HFFc6 (cell line): ENCODE data around the gene TGFB2. TPM values are rescaled to one million over a fixed set of nuclear protein-coding genes. Genes with fewer than 3 reads are reported as not detected.

ENCODE experiments used
- DNase-seq: peaks from one replicate; pipeline ENCODE4 v3.0.0-alpha.2; 2018
- H3K27ac Mint-ChIP-seq: 2 replicates; pipeline ENCODE4 v1.8.0; 2020; ENCODE audit warnings: mild to moderate bottlenecking, mixed read lengths
- H3K27me3 Mint-ChIP-seq: 2 replicates; pipeline ENCODE4 v1.8.0; 2021; ENCODE audit warnings: mild to moderate bottlenecking, moderate library complexity, mixed read lengths; ENCODE audit not compliant: insufficient read depth
- H3K36me3 Mint-ChIP-seq: 2 replicates; pipeline ENCODE4 v1.8.0; 2021; ENCODE audit warnings: low read depth, mixed read lengths
- H3K4me1 Mint-ChIP-seq: 2 replicates; pipeline ENCODE4 v1.8.0; 2020; ENCODE audit warnings: low read depth, mixed read lengths
- H3K4me3 Mint-ChIP-seq: 2 replicates; pipeline ENCODE4 v1.8.0; 2020; ENCODE audit warnings: mild to moderate bottlenecking, moderate library complexity, mixed read lengths
- H3K9me3 Mint-ChIP-seq: 2 replicates; pipeline ENCODE4 v1.8.0; 2020; ENCODE audit warnings: mild to moderate bottlenecking, mixed read lengths
- CTCF ChIP-seq: fragments of 200-600 bp; sonication (generic); IDR thresholded peaks from 2 replicates; pipeline ENCODE4 v1.5.0; 2021; ENCODE audit warnings: antibody characterized with exemption, mild to moderate bottlenecking
- total RNA-seq, 6 experiments: library from RNA; stranded (reverse); fragmentation: NEBNext Ultra II Directional; extraction: Animal tissue kit (Norgen Biotek cat#: 25700); gene quantifications; 2 replicates in 1 of 6; 3 replicates in 5 of 6; pipeline ENCODE4 v1.2.3, GENCODE V29; 2021

TGFB2 gene
- total RNA-seq, 6 experiments from 2014 or later: 2.0 to 11.8 (median 2.5) TPM

GRCh38 chr1:218468711-218469110 is 123.6 kb downstream of the TGFB2 start:
- Mint-ChIP-seq H3K4me1 (peaks cover 54% of the 10 kb centered on the region), H3K27me3 (no peaks in the 10 kb centered on the region)

GRCh38 chr1:218472885-218473284 is 127.7 kb downstream of the TGFB2 start:
- no peak for DNase-seq
- no peaks in the 10 kb centered on the region for H3K9me3 Mint-ChIP-seq
- peak overlapping the region; percentile 19; the same call in 1 of the 2 replicates for H3K27ac Mint-ChIP-seq
- peaks cover 58% of the 10 kb centered on the region for H3K4me1 Mint-ChIP-seq
- no peak overlapping the region for H3K4me3 Mint-ChIP-seq
- TF ChIP-seq CTCF: no peak
- peaks cover 5% of the 10 kb centered on the region; the same call in 1 of the 2 replicates for H3K36me3 Mint-ChIP-seq
- H3K27me3 Mint-ChIP-seq: no peaks in the 10 kb centered on the region

More at GRCh38 chr1:218468711-218469110, 123.6 kb downstream of the TGFB2 start:
- H3K4me3 Mint-ChIP-seq: no peak overlapping the region
- H3K36me3 Mint-ChIP-seq: no peaks in the 10 kb centered on the region
- no peak overlapping the region for H3K27ac Mint-ChIP-seq
- no peaks in the 10 kb centered on the region for H3K9me3 Mint-ChIP-seq
- no peak for DNase-seq
- no peak for TF ChIP-seq CTCF

GRCh38 chr1:218473522-218473921 is 128.4 kb downstream of the TGFB2 start:
- H3K36me3 Mint-ChIP-seq: peaks cover 5% of the 10 kb centered on the region; the same call in 1 of the 2 replicates
- no peaks in the 10 kb centered on the region for H3K27me3 Mint-ChIP-seq
- H3K4me1 Mint-ChIP-seq: peaks cover 58% of the 10 kb centered on the region
- no peaks in the 10 kb centered on the region for H3K9me3 Mint-ChIP-seq
- H3K27ac Mint-ChIP-seq: peak overlapping the region; percentile 19; the same call in 1 of the 2 replicates
- DNase-seq: peak; percentile 56
- H3K4me3 Mint-ChIP-seq: no peak overlapping the region
- TF ChIP-seq CTCF: no peak

GRCh38 chr1:218474128-218474527 is 129.0 kb downstream of the TGFB2 start:
- Mint-ChIP-seq H3K36me3 (peaks cover 5% of the 10 kb centered on the region; the same call in 1 of the 2 replicates), H3K9me3 (no peaks in the 10 kb centered on the region), H3K27ac (no peak overlapping the region), H3K4me1 (peaks cover 63% of the 10 kb centered on the region), H3K27me3 (no peaks in the 10 kb centered on the region), H3K4me3 (no peak overlapping the region)
- no peak for DNase-seq
- no peak for TF ChIP-seq CTCF

- 0 out of 2 replicates have a peak overlapping the region, but pooled peaks have one; percentile 10 for H3K27ac Mint-ChIP-seq
- peaks cover 5% of the 10 kb centered on the region; the same call in 1 of the 2 replicates for H3K36me3 Mint-ChIP-seq
- H3K9me3 Mint-ChIP-seq: no peaks in the 10 kb centered on the region
Measured at GRCh38 chr1:218475275-218475674, 130.1 kb downstream of the TGFB2 start.

More at GRCh38 chr1:218475275-218475674, 130.1 kb downstream of the TGFB2 start:
- Mint-ChIP-seq H3K27me3 (no peaks in the 10 kb centered on the region), H3K4me1 (peaks cover 75% of the 10 kb centered on the region), H3K4me3 (no peak overlapping the region)
- no peak for TF ChIP-seq CTCF
- DNase-seq: no peak
